Islet precursor cell (in vitro differentiated cells): ENCODE results near the gene INO80C.

Experiments
- DNase-seq: peaks from one replicate; pipeline ENCODE4 v3.0.0-alpha.2; 2018

INO80C gene

GRCh38 chr18:35485852-35486251 lies 11.9 kb downstream of the INO80C start:
- no peak for DNase-seq

DNA sequence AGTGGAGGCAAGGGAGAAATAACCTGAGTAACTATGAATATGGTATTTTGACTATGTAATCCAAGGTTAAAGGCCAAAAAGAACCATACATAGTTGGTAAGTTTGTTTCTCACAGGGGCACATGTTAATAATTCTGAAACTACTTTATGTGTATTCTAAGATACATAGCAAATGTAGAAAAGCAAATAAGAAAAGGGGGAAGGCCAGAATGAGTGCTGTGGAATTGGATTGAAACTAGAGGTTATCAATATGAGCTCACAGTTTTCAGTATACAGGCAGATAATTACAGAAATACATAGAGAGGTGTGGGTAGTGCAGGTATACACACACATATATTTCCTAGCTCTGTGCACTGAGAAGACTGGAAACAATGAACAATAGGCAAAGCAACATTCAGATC lies 13.7 kb downstream of the INO80C start:
- DNase-seq = no peak

- no peak for DNase-seq
Measured at GRCh38 chr18:35481960-35482366, 15.8 kb downstream of the INO80C start.

DNA sequence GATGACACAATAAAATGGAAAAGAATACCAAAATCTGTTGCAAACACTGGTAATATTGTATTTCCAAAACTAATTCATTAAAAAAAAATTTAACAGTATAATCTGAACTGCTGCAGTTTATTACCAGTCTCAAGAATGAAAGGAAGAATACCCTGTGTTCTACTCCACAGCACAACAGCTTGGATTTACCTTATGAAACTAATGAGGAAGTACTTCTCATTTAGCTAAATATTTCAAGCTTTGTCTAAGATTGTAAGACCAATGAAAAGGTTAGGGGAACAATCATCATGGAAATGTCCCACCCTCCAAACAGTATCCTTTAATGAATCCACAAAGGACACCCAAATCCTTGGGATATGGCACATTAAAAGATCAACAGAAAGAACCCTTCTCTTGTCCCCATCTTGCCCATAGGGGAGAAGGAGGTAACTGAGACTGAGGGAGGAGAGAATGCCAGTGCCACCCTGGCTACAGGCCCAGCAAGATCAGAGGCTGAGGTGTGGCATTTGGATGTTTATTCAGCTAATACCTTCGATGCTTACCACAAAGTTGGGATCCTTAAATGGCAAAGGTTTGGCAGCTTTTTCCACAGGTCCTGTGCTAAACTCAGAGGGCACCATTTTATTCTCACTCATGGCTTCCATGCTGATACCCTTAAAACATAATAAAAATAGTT lies 17.7 kb downstream of the INO80C start:
- no peak for DNase-seq

DNA sequence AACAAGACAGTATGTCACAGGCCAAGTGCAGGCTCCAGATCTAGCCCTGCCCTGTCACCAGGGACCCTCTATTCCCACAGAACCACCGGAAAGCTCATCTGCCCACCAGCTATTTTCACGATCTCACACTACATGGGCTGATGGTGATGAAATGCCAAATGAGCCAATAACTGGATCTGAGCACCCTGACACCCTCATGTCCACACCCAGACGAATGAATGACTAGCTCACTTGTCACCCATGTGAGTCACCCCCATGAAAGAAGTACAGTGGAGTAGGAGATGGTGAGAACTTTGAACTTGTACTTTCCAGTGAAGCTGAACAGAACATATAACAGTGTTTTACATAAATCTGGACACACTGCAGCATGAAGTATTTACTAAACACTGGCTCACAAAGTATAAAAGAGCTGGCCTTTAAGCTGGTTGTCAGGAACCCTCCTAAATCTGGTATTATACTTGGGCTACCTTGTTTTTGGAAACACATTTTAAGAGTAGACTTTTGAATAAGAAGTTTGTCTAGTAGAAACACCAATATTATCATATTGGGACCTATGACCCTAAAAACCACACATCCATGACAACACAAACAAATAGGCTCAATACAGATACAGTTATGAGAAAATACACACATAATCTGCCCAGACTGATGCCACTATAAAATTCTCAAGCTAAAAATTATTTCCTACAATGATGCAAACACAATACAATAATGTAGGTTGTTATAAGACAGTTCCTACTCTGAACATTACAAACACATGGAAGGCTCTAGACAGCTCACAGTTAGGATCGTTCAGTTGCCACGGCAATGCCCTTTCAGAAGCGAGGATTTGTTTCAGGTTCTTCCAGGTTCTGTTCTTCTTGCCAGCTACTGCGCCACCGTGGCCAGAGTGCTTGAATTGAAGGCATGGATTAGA lies 19.0 kb downstream of the INO80C start:
- no peak for DNase-seq

DNA sequence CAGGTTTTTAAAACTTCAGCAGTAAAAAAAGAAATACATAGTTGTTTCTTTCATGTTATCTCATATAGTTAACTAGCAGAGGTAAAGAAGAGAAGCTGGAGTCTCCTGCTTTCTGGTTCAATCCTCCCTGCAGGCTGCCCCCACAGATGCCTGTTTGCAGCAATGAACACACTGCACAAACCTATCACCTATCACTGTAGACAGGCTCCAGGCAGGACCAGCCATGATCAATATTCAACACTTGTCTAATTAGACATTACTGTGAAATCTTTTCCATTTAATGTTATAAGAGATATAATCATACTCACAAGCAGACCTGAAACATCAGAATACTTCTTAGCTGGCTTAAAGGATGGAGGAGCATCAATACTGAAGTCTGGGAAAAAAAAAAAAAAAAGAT lies 19.8 kb downstream of the INO80C start:
- DNase-seq = no peak

DNA sequence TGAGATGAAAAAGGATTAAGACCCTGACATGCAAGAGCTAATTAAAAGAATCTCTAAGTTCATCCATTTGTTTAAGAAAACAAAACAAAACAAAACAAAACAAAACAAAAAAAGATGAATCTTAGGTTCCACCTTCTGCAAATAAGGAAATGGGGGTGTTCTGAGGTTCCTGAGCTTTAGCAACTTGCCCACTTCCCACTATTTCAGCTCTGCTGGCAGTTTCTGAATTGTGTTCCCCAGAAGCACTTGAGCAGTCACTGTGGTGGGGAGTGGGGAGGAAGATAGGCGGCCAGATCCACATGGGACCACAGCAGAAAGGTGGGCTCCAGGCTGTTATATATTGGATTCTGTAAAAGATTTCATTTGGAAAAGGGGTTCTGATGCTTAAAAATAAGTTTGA lies 20.3 kb downstream of the INO80C start:
- DNase-seq = no peak

GRCh38 chr18:35474884-35475283 lies 22.9 kb downstream of the INO80C start:
- no peak for DNase-seq

DNA sequence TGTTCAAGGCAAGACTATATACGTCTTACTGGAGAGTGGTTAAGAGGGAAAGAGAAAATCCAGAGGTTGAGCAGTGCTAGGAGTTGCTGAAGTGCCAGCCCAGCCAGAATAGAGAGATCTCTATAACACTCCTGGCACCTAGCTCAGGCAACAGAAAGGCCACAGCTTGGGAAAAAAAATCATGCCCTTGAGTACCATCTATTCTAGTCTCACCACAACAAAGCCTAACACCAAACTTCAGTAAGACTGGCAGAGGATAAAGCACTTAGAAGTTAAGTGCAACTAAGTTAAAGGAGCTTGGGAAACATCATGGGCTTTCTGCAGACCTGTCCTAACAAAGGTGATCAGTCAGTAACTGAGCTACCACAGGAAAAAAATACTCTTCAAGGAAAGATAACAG lies 24.2 kb downstream of the INO80C start:
- no peak for DNase-seq

DNA sequence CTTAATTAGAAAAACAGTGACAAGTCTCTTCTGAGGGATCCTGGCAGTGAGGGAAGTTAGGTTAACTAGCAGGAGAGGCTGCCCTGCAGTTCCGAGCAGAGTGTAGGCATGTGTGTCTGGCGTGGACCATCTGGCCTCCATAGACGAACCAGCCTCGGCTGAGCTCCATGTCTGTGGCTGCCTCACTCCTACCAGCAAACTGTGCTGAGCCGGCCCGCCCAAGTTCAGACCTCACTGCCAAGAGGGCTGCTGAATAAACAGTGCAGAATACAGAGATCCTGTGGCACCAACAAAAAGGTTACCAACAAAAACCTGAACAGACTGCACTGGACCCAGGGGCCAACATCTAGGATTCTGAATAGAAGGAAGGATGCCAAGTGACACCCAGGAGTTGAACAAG lies 27.3 kb downstream of the INO80C start:
- DNase-seq = no peak

DNA sequence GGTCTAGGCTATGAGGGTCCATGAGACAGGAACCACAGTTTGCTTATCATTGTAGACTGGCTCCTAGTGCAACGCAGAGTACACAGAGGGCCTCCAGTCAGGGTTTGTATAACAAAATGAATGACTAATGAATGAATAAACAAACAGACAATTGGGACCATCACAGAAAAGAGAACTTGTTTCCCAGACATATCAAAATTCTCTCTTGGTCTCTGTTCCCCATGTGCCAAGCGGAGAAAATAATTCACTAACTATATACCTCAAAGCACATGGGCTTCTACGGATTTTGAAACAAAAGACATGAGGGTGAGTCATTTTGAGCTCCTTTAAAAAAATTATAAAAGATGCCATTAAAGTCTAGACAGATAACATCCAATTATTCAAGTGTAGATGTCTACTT lies 28.0 kb downstream of the INO80C start:
- DNase-seq = no peak

- no peak for DNase-seq
Measured at GRCh38 chr18:35468711-35469110, 29.0 kb downstream of the INO80C start.

- no peak for DNase-seq
Measured at GRCh38 chr18:35467624-35468016, 30.1 kb downstream of the INO80C start.

DNA sequence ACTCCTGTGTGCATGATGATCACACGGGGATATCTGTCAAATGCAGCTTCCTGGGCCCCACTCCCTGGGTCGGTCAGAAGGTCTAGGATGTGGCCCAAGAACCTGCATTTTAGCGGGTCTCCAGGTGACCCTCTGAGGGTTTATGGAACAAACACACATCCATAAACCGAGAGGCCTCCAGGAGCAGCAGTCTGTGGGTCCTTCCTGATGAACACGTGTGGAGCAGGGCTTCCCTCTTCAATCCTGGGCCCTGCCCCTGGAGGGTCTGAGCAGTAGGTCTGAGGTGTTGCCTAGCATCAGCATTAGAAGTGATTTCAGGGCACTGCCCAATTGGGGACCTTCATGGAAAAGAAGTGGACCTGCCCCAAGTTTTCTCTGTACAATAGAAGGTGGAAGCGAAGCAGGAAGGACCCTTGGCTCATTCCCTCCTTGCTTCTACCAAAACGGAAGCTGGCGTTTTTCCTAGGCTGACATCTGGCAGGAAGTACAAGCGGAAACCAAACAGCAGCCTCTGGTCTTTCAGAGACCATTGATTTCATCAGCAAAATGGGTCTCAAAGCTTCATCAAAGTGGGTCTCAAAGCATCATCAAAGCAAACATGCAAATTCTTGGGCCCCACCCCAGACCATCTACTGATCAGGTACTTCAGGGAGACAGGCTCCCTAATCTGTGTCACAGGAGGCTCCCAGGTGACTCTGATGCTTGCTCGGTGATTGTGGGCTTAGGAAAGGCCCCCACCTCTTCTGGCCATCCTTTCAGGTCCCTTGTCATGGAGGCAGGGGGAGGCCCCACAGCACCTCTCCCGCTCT lies 30.7 kb downstream of the INO80C start:
- no peak for DNase-seq

- DNase-seq = no peak
Measured at GRCh38 chr18:35466334-35466733, 31.4 kb downstream of the INO80C start.

DNA sequence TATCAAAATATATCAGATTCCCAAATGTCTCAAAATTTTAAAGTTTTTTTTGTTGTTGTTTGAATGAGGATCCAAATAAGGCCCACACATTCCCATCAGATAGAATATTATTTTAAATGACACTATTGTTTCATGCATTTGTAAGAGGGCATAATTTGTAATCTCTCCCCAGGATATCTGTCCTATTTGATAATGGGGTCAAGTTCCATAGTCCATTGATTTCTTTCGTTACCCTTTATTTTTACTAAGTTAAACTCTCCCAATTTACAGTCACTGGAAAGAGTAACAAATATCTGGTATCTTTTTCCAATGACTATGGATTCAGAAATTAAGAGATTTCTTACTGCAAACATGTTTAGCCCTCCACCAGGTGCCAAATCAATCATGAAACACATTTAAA lies 32.4 kb downstream of the INO80C start:
- DNase-seq = no peak

- DNase-seq = no peak
Measured at GRCh38 chr18:35464831-35465279, 32.9 kb downstream of the INO80C start.

DNA sequence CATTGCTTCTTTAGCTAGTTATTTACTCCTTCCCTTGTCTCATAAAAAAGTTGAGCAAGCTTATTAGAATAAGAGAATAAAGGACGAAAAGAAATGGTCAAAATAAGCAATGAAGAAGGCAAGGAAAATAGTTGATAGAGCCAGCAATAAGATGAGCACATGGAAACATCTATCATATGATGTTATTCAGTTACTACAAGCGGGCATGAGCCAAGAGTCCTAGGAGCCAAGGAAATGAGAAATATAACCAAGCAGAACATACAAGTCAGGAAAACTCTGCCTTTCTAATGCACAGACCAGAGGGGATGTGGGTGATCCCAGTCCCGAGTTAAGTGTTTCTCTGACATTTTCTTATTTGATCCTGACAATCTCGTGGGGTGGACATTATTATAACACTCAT lies 33.9 kb downstream of the INO80C start:
- DNase-seq = no peak

- DNase-seq = peak; percentile 72
Measured at GRCh38 chr18:35463050-35463449, 34.7 kb downstream of the INO80C start.

DNA sequence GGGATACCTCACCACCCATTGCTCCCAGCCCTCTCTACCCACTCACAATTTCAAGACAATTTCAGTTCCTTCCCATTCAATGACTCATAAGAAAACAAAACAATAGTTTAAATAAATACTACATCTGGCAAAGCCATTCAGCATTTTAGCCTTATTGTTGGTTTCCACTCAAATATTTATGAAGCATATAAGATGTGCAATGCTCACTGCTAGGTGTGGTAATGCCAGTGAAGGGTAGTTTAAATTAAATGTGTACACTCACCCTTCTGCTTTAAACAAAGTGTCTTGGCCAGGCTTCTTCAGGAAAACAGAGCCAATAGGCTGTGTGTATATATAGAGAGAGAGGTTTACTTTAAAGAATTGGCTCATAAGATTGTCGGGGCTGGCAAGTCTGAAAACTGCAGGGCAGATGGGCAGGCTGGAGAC lies 37.0 kb downstream of the INO80C start:
- DNase-seq = no peak

DNA sequence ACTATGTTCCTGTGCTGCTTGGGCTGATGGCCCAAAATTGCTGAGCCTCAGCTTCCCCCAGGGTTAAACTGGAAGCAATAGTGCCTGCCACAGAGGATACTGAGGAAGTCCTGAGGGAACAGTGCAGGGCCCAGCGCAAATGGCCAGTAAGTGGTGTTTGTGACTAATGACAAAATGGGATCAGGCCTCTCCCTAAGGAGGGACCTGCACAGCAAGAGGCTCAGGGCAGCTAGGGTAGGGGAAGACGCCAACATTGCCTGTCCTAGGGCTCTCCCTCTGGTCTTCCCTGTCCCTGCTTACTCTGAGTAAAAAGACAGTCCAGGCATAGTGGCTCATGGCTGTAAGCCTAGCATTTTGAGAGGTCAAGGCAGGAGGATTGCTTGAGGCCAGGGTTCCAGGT lies 37.8 kb downstream of the INO80C start:
- no peak for DNase-seq

GRCh38 chr18:35458677-35459441 lies 38.9 kb downstream of the INO80C start:
- peak; percentile 98 for DNase-seq

DNA sequence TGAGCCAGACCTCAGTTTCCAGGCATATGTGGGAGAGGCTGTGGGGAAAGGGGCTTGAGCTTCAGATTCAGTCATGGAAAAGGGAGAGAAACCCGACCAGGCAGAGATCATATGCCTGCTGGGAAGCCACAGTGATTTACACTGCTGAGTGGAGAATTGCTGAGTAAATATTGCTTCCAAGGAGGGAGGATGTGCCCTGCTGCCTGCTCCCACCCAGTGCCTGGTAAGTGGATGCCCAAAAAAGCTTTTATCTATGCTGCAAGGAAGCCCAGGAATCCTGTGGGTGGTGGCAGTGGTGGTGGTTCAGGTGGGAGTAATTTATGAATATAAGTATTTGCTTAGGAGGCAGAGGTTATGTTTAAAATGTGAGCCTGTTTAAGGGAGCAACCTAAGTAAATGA lies 39.5 kb downstream of the INO80C start:
- no peak for DNase-seq
